Activated T-cell treated with anti-CD3 and anti-CD28 coated beads for 1 hour (primary cell): ENCODE measurements around the gene IKZF5.

Source experiments
- DNase-seq: peaks from one replicate; pipeline ENCODE4 v3.0.0-alpha.2; 2020; ENCODE audit warnings: low read depth

The IKZF5 gene

DNA sequence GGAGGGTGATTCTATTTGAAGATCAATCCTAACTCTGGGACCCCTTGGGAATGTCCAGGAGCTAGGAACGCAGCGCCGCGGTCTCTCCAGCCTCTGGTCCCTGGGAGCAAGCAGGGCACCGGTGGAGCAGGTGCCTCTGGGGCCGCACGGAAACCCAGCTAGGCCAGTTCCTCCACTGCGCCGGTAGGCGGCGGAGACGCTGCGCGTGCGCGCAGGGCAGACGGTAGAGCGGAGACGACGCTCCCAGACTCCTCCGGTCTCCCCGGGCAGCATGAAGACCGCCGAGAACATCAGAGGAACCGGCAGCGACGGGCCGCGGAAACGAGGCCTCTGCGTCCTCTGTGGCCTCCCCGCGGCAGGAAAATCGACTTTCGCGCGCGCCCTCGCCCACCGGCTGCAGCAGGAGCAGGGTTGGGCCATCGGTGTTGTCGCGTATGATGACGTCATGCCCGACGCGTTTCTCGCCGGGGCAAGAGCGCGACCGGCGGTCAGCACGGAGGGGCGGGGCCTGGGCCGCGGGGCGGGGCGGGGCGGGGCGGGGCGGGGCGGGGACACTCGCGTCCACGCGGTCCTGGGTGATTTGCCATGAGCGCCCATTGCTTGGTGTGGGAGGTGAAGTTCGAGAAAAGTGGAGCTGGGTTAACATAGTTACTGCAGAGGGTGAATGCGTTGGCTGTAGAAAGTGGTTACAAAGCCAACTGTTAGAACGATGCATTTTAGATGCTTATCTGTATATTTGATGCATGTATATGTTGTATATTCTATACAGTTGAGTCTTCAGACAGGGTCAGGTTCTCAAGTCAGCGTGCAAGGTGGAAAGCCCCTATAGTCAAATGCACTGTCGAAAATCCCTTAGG is 28.2 kb downstream of the IKZF5 start, which contains the start of gene PSTK:
TSS of gene PSTK (plus strand) at position 193 of the 857 bp plus-strand sequence. CDS start at position 272, 79 bp downstream.
- peak; percentile 74 for DNase-seq

DNA sequence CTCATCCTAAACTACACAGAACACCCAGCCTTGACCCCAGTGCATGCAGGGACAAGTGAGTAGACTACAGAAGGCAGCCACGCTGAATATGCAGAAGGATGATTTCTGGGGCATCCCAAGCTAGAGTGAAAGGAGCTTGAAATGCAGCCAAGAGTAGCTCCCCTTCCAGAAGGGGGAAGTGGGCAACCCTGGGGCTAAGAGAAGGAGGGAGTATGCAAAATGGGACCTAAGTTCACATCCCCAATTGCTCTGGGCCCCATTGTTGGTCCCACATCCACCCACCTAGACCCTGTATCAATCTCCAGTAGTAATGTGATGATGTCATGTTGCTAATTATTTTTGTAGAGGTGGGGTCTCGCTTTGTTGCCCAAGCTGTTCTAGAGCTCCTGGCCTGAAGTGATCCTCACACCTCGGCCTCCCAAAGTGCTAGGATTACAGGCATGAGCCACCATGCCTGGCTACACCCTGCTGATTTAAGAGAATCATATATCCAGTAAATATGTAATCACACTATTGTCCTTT is 34.0 kb downstream of the IKZF5 start:
- DNase-seq = no peak

DNA sequence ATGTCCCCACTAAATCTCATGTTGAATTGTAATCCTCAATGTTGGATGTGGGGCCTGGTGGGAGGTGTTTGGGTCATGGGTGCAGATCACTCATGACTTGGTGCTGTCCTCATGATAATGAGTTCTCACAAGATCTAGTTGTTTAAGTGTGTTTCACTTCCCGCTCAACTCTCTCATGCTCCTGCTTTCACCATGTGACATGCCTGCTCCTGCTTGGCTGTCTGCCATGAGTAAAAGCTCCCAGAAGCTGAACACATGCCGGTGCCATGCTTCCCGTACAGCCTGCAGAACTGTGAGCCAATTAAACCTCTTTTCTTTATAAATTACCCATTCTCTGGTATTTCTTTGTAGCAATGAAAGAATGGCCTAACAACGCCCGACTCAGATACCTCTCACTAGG is 34.6 kb downstream of the IKZF5 start:
- DNase-seq = no peak

DNA sequence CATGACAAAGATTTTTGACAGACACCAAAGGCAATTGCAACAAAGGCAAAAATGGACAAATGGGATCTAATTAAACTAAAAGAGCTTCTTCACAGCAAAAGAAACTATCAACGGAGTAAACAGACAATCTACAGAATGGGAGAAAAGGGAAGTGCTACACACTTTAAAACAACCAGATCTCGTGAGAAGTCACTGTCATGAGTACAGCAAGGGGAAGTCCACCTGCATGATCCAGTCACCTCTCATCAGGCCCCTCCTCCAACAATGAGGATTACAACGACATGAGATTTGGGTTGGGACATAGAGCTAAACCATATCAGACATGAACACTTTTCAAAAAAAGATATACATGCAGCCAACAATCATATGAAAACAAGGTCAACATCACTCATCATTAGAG is 39.9 kb downstream of the IKZF5 start:
- DNase-seq = no peak

DNA sequence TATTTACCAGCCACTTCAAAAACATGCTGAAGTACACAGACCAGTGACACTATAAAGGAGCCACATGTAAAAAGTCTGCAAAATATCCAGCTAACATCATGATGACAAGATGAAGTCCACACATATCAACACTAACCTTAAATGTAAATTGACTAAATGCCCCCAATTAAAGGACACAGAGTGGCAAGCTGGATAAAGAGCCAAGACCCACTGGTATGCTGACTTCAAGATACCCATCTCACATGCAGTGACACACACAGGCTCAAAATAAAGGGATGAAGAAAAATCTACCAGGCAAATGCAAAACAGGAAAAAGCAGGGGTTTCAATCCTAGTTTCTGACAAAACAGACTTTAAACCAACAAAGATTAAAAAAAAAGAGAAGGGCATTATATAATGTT is 41.7 kb downstream of the IKZF5 start:
- no peak for DNase-seq

DNA sequence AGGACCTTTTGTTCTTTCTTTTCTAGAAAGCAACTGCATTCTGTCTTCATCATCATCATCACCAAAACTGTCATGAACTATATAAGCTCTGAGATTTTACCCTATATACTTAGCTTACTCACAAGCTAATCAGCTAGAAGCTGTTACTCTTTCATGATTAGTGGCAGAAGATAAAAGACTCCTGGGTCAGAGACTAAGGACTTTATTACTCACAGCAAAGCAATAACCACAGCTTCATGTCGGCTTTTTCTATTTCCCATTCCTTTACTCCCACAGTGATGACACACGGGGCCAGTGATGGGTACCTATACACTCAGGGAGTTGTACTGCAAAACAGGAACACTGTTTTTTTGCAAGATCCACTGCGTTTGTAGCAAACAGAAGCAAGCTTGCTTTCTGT is 46.2 kb downstream of the IKZF5 start:
- DNase-seq = no peak

DNA sequence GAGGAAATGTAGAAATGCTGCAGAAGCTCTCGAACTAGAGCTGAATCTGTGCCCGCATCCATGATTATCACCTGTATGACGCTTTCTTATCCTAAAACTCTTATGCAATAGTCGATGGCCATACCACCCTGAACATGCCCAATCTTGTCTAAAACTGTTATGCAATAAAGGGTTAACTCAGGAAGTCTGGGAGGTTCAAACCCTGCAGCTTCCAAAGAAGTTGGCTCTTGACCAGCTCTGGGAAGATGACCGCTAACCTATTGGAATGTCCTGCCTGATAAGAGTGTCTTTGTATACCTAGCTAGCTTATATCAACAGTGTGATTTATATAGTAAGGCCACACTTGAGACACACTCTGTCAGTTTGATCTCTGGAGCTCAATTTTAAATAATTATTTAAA is 51.1 kb downstream of the IKZF5 start:
- DNase-seq = no peak

DNA sequence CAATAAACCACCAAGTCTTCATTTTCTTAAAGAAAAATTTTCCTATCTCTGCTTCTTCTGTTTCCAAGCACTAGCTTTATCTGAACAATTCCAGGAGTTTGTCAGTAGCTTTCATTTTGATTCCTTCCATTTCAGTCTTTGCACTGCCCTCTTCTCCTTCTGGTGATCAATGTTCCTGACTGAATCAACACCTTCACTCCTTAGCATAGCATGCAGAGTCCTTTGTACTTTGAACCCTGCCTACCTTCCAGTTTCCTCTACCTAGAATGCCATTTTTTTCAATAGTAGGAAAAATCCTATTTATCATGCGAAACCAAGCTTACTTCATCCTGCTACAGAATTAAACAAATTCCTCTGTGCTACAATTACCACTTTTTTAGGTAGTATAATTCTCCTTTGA is 52.7 kb downstream of the IKZF5 start:
- no peak for DNase-seq

DNA sequence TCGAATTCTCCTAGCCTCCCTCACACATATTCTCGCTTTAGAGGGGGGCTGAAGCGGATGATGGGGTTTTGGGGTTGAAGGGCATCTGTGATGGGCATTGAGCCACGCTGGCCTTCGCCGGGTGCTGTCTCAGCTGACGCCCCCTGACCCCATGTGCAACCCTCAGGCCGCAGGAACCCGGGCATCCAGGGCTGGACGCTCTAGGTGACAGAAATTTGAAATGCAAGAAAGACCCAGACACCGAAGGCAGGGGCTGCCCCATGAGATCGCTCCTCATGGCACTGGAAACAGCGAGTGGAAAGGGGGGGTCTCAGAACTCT is 53.9 kb downstream of the IKZF5 start:
- no peak for DNase-seq

DNA sequence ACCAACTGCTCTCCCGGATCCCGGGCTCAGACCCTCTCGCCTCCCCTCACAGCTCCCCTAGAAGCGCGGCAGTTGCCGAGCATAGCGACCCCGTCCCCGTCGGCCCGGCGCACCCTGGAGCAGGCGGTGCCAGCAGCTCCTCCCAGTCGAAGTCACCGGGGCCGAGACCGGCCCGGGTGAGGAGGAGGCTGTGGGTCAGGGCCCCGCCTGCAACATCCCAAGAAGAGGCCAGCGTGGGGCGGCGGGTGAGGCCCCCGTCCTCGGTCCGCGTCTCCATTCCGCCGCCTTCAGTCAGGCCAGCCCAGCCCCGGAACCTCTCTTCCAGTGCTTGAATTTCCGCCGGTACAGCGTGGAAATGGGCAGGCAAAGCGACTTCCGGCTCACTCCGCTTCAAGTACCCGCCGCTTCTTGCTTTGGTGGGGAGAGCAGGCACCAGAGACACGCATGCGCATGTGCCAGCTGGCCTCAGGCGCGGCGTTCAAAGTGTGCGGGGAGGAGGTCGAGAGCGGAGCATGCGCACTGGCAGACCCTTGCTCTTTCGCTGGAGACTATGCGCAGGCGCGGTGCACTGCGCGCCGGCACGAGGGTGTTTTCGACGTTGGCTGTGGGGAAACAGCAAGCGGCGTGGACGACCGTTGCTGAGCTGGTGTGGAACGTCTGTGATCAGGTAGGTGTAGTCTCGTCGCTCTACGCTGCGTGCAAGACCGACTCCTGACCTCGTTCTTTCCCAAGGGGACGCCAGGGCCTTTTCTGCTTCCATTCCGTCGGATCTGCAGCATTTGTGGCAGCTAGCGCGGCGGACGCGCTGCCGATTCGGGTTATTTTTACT is 54.5 kb downstream of the IKZF5 start, which contains the start of gene C10orf88:
TSS of gene C10orf88 (minus strand) at position 326 of the 829 bp plus-strand sequence. CDS start at position 277, 49 bp downstream.
- DNase-seq = peak; percentile 95

DNA sequence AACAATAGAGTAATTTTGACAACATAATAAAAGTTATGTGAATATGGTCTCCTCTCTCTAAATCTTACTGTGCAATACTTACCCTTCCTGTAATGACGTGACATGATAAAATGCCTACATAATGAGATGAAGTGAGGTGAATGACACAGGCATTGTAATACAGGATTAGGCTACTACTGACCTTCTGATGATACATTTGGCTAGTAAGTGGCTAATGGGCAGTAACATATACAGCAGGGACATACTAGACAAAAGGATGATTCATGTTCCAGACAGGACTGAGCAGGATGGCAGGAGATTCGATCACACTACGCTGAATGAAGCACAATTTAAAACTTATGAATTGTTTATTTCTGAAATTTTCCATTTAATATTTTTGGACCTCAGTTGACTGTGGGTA is 59.3 kb downstream of the IKZF5 start:
- DNase-seq = no peak
